K562 (cell line): ENCODE results near the gene ACER3. TPM values are rescaled to one million over a fixed set of nuclear protein-coding genes. Genes with fewer than 3 reads are reported as not detected.
A peak's percentile ranks its signal among the peaks of the same experiment; 100 is the strongest.

Experiments used
- CBX2 ChIP-seq: fragments of 200-600 bp; sonication (generic); IDR thresholded peaks from one replicate; pipeline ENCODE4 v1.6.1; 2012; ENCODE audit warnings: mild to moderate bottlenecking, low read length, inconsistent platforms; ENCODE audit not compliant: insufficient read depth, poor library complexity, severe bottlenecking
- CREB3 ChIP-seq: fragments of 450-650 bp; conservative IDR thresholded peaks from 2 replicates; pipeline ENCODE4 v1.6.1; 2016; ENCODE audit warnings: missing genetic modification characterization, low read depth, mild to moderate bottlenecking, missing compliant biosample characterization, moderate library complexity
- DACH1 ChIP-seq: fragments of 450-650 bp; IDR thresholded peaks from 2 replicates; pipeline ENCODE4 v1.6.1; 2018; ENCODE audit not compliant: partially characterized antibody
- ETS1 ChIP-seq: conservative IDR thresholded peaks from 2 replicates; pipeline ENCODE4 v1.6.1; 2011; ENCODE audit warnings: low read depth, mild to moderate bottlenecking, low read length; ENCODE audit not compliant: control insufficient read depth
- FOXJ2 ChIP-seq: fragments of 200-800 bp; sonication (Bioruptor generic); IDR thresholded peaks from 2 replicates; pipeline ENCODE4 v1.6.1; 2016; ENCODE audit warnings: missing genetic modification characterization, missing compliant biosample characterization
- MTF1 ChIP-seq: fragments of 250-450 bp; sonication (Bioruptor Pico); IDR thresholded peaks from 2 replicates; pipeline ENCODE4 v1.9.0; 2021; ENCODE audit warnings: moderate library complexity, mild to moderate bottlenecking, inconsistent platforms, borderline replicate concordance
- OTX1 ChIP-seq: fragments of 450-650 bp; formaldehyde crosslinking; IDR thresholded peaks from 2 replicates; pipeline ENCODE4 v1.4.0; 2022; ENCODE audit warnings: mild to moderate bottlenecking
- PKNOX1 ChIP-seq: fragments of 450-650 bp; IDR thresholded peaks from 2 replicates; pipeline ENCODE4 v1.6.1; 2016
- RBFOX2 ChIP-seq: fragments of 200-400 bp; formaldehyde crosslinking; IDR thresholded peaks from 2 replicates; pipeline ENCODE4 v1.6.1; 2017; ENCODE audit warnings: low read depth, mild to moderate bottlenecking, low read length, moderate library complexity
- RBM17 ChIP-seq: fragments of 200-400 bp; formaldehyde crosslinking; IDR thresholded peaks from 2 replicates; pipeline ENCODE4 v1.6.1; 2017; ENCODE audit warnings: low read depth, mild to moderate bottlenecking, low read length, borderline replicate concordance
- TEAD1 ChIP-seq, 2 experiments: fragments of 450-650 bp in 1 of 2; sonication (generic) in 1 of 2; formaldehyde crosslinking; IDR thresholded peaks; 2 replicates each; pipeline versions ENCODE4 v1.4.0 to v1.8.0; 2020 to 2022; ENCODE audit warnings: mild to moderate bottlenecking in 2 of 2, missing genetic modification reagents in 1 of 2
- TFAP4 ChIP-seq: sonication (generic); formaldehyde crosslinking; IDR thresholded peaks from 2 replicates; pipeline ENCODE4 v1.8.0; 2022; ENCODE audit warnings: missing genetic modification reagents, mild to moderate bottlenecking, moderate library complexity, borderline replicate concordance
- ZFPM2 ChIP-seq: fragments of 250-450 bp; sonication (Bioruptor Pico); IDR thresholded peaks from 2 replicates; pipeline ENCODE4 v1.5.1; 2022; ENCODE audit warnings: mild to moderate bottlenecking
- ZNF12 ChIP-seq: sonication (generic); formaldehyde crosslinking; IDR thresholded peaks from 2 replicates; pipeline ENCODE4 v1.4.0; 2020; ENCODE audit warnings: mild to moderate bottlenecking, missing genetic modification reagents
- ZNF75A ChIP-seq: fragments of 450-650 bp; formaldehyde crosslinking; IDR thresholded peaks from 2 replicates; pipeline ENCODE4 v1.4.0; 2020; ENCODE audit warnings: mild to moderate bottlenecking
- polyA plus RNA-seq, 8 experiments: library from polyadenylated mRNA; depleted of rRNA in 4 of 8; stranded (reverse) in 5 of 8; unstranded in 3 of 8; fragments of >200 nt; fragmentation: Nextera tagmentation in 2 of 8; fragmentation: Illumina TruSeq in 1 of 8; extraction: Ambion mirVana in 2 of 8; extraction: Trizol in 1 of 8; gene quantifications; 2 replicates each; pipeline versions ENCODE4 v1.2.1 to v1.2.3, GENCODE V29; 2011 to 2014; ENCODE audit warnings: inconsistent platforms in 1 of 8, missing spikeins in 1 of 8
- total RNA-seq, 7 experiments: library from RNA; depleted of rRNA in 6 of 7; stranded (reverse); fragments of >200 nt in 6 of 7; fragmentation: Illumina TruSeq in 2 of 7; extraction: Trizol in 2 of 7; gene quantifications; 2 replicates each; pipeline versions ENCODE4 v1.2.1 to v1.2.3, GENCODE V29; 2011 to 2021; ENCODE audit warnings: low replicate concordance in 1 of 7
- TF ChIP-seq, protein P1 (sequence below): sonication (generic); formaldehyde crosslinking; IDR thresholded peaks from 2 replicates; pipeline ENCODE4 v1.8.1; 2023; ENCODE audit warnings: mild to moderate bottlenecking, missing genetic modification reagents, moderate library complexity
- TF ChIP-seq, protein P2 (sequence below): fragments of 450-650 bp; formaldehyde crosslinking; IDR thresholded peaks from 2 replicates; pipeline ENCODE4 v1.4.0; 2022; ENCODE audit warnings: missing genetic modification characterization
- TF ChIP-seq, protein P3 (sequence below): IDR thresholded peaks from 2 replicates; pipeline ENCODE4 v1.6.1; 2011; ENCODE audit not compliant: insufficient read length; ENCODE audit errors: extremely low read depth

The ACER3 gene
- total and polyA plus RNA-seq, 9 of the 15 experiments (the other 6 are each of a cell fraction or from before 2014, with no cell fraction given) = 2.0 to 23.8 (median 9.5) TPM

- TF ChIP-seq PKNOX1 (peak; percentile 13; the same call in 1 of the 2 replicates), CREB3 (peak; percentile 90), ZNF12 (no peak), ETS1 (no peak), MTF1 (CRISPR knock-in tag) (no peak), FOXJ2 (tag) (no peak), RBFOX2 (no peak), ZNF75A (CRISPR knock-in tag) (no peak), RBM17 (no peak), OTX1 (CRISPR knock-in tag) (no peak), TEAD1 (CRISPR knock-in tag; IDR thresholded peaks at IDR 0.05) (peak in 1 of 2 experiments; percentile 60; a peak in 1 of 4 replicates), DACH1 (no peak), CBX2 (no peak), TFAP4 (CRISPR knock-in tag) (no peak), ZFPM2 (no peak)
- TF ChIP-seq, protein P1, sequence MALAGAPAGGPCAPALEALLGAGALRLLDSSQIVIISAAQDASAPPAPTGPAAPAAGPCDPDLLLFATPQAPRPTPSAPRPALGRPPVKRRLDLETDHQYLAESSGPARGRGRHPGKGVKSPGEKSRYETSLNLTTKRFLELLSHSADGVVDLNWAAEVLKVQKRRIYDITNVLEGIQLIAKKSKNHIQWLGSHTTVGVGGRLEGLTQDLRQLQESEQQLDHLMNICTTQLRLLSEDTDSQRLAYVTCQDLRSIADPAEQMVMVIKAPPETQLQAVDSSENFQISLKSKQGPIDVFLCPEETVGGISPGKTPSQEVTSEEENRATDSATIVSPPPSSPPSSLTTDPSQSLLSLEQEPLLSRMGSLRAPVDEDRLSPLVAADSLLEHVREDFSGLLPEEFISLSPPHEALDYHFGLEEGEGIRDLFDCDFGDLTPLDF = no peak
- TF ChIP-seq, protein P2, sequence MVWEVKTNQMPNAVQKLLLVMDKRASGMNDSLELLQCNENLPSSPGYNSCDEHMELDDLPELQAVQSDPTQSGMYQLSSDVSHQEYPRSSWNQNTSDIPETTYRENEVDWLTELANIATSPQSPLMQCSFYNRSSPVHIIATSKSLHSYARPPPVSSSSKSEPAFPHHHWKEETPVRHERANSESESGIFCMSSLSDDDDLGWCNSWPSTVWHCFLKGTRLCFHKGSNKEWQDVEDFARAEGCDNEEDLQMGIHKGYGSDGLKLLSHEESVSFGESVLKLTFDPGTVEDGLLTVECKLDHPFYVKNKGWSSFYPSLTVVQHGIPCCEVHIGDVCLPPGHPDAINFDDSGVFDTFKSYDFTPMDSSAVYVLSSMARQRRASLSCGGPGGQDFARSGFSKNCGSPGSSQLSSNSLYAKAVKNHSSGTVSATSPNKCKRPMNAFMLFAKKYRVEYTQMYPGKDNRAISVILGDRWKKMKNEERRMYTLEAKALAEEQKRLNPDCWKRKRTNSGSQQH (CRISPR knock-in tag) = no peak
- TF ChIP-seq, protein P3, sequence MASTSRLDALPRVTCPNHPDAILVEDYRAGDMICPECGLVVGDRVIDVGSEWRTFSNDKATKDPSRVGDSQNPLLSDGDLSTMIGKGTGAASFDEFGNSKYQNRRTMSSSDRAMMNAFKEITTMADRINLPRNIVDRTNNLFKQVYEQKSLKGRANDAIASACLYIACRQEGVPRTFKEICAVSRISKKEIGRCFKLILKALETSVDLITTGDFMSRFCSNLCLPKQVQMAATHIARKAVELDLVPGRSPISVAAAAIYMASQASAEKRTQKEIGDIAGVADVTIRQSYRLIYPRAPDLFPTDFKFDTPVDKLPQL = no peak
Measured at GRCh38 chr11:76911415-76911808, 50.7 kb downstream of the ACER3 start (continued).
